ENCODE results near the gene RYR1.

DNA sequence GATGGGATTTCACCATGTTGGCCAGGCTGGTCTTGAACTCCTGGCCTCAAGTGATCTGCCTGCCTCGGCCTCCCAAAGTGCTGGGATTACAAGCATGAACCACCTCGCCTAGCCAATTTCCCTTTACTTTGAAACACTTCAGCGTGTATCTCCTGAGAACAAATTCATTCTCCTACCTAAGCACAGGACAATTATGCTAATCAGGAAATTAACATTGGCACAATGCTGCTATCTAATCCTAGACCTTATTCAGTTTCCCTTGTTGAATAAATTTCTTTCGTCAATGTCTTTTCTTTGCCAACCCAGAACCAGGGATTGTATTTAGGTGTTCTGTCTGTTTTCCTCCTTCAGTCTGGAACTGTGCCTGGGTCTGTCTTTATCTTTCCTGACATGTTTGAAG is 116.5 kb downstream of the RYR1 start:
- TF ChIP-seq, protein P1, sequence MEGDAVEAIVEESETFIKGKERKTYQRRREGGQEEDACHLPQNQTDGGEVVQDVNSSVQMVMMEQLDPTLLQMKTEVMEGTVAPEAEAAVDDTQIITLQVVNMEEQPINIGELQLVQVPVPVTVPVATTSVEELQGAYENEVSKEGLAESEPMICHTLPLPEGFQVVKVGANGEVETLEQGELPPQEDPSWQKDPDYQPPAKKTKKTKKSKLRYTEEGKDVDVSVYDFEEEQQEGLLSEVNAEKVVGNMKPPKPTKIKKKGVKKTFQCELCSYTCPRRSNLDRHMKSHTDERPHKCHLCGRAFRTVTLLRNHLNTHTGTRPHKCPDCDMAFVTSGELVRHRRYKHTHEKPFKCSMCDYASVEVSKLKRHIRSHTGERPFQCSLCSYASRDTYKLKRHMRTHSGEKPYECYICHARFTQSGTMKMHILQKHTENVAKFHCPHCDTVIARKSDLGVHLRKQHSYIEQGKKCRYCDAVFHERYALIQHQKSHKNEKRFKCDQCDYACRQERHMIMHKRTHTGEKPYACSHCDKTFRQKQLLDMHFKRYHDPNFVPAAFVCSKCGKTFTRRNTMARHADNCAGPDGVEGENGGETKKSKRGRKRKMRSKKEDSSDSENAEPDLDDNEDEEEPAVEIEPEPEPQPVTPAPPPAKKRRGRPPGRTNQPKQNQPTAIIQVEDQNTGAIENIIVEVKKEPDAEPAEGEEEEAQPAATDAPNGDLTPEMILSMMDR (conservative IDR thresholded peaks at IDR 0.05; ENCODE audit: low read length), result no peak
- no peak for TF ChIP-seq EZH2phosphoT487 (IDR thresholded peaks at IDR 0.05; ENCODE audit: borderline replicate concordance)

Measured in Loucy (cell line).